ENCODE measurements around the gene PRPF39.
"Not testable (repeated sequence)": the region's sequence is repeated elsewhere in the genome, so short reads cannot be mapped to it uniquely, and the experiment has no call there.

PRPF39 gene

GRCh38 chr14:45073231-45073879, 10.6 kb upstream of the PRPF39 start:
- DNase-seq (ENCODE audit: low spot score) = no peak
- in situ Hi-C loops (cut with MboI; ENCODE audit: low sequenced_read_pairs, unreplicated experiment) = no loop called here

GRCh38 chr14:45078323-45078722, 5.6 kb upstream of the PRPF39 start:
- TF ChIP-seq CTCF (IDR thresholded peaks at IDR 0.05; ENCODE audit: borderline replicate concordance, control extremely low read depth, extremely low read depth, insufficient read depth, missing control alignments) = no peak
- in situ Hi-C loops (cut with MboI; ENCODE audit: low sequenced_read_pairs, unreplicated experiment) = no loop called here
- DNase-seq (ENCODE audit: low spot score) = no peak

More at GRCh38 chr14:45073231-45073879, 10.6 kb upstream of the PRPF39 start:
- no peak for TF ChIP-seq CTCF (IDR thresholded peaks at IDR 0.05; ENCODE audit: borderline replicate concordance, control extremely low read depth, extremely low read depth, insufficient read depth, missing control alignments)

GRCh38 chr14:45080416-45080968, 3.4 kb upstream of the PRPF39 start:
- in situ Hi-C loops (cut with MboI; ENCODE audit: low sequenced_read_pairs, unreplicated experiment); DNase-seq (ENCODE audit: low spot score): not testable (repeated sequence)

- DNase-seq (ENCODE audit: low spot score) = not testable (repeated sequence)
Measured at GRCh38 chr14:45081096-45081495, 2.8 kb upstream of the PRPF39 start.

GRCh38 chr14:45082420-45082819, 1.5 kb upstream of the PRPF39 start:
- no peak for DNase-seq (ENCODE audit: low spot score)
- in situ Hi-C loops (cut with MboI; ENCODE audit: low sequenced_read_pairs, unreplicated experiment) = no loop called here
- TF ChIP-seq CTCF (IDR thresholded peaks at IDR 0.05; ENCODE audit: borderline replicate concordance, control extremely low read depth, extremely low read depth, insufficient read depth, missing control alignments) = no peak

More at GRCh38 chr14:45081096-45081495, 2.8 kb upstream of the PRPF39 start:
- in situ Hi-C loops (cut with MboI; ENCODE audit: low sequenced_read_pairs, unreplicated experiment) = not testable (repeated sequence)

- TF ChIP-seq CTCF (IDR thresholded peaks at IDR 0.05; ENCODE audit: borderline replicate concordance, control extremely low read depth, extremely low read depth, insufficient read depth, missing control alignments) = no peak
- in situ Hi-C loops (cut with MboI; ENCODE audit: low sequenced_read_pairs, unreplicated experiment) = no loop called here
Measured at GRCh38 chr14:45083617-45083975, 320 bp upstream of the PRPF39 start.

GRCh38 chr14:45084946-45085346, 1.0 kb downstream of the PRPF39 start:
- no peak for TF ChIP-seq CTCF (IDR thresholded peaks at IDR 0.05; ENCODE audit: borderline replicate concordance, control extremely low read depth, extremely low read depth, insufficient read depth, missing control alignments)
- DNase-seq (ENCODE audit: low spot score) = no peak
- in situ Hi-C loops (cut with MboI; ENCODE audit: low sequenced_read_pairs, unreplicated experiment) = no loop called here

More at GRCh38 chr14:45083617-45083975, 320 bp upstream of the PRPF39 start:
- DNase-seq (ENCODE audit: low spot score) = no peak

All from GM13976 (cell line).